ENCODE data around the gene PIEZO2.
"Not testable (repeated sequence)": the region's sequence is repeated elsewhere in the genome, so short reads cannot be mapped to it uniquely, and the experiment has no call there.

The PIEZO2 gene

GRCh38 chr18:10690035-10690329, 459.4 kb downstream of the PIEZO2 start:
- DNase-seq (ENCODE audit: low read depth in 2 of 2, low spot score in 1 of 2) = no peak

- DNase-seq (ENCODE audit: low read depth in 2 of 2, low spot score in 1 of 2) = no peak
Measured at GRCh38 chr18:10689236-10690034, 459.9 kb downstream of the PIEZO2 start.

- no peak for DNase-seq (ENCODE audit: low read depth in 2 of 2, low spot score in 1 of 2)
Measured at GRCh38 chr18:10688766-10689165, 460.6 kb downstream of the PIEZO2 start.

GRCh38 chr18:10687161-10687925, 462.0 kb downstream of the PIEZO2 start:
- no peak for DNase-seq (ENCODE audit: low read depth in 2 of 2, low spot score in 1 of 2)

- no peak for DNase-seq (ENCODE audit: low read depth in 2 of 2, low spot score in 1 of 2)
Measured at GRCh38 chr18:10686308-10686707, 463.1 kb downstream of the PIEZO2 start.

GRCh38 chr18:10685484-10685883, 463.9 kb downstream of the PIEZO2 start:
- DNase-seq (ENCODE audit: low read depth in 2 of 2, low spot score in 1 of 2) = no peak

- no peak for DNase-seq (ENCODE audit: low read depth in 2 of 2, low spot score in 1 of 2)
Measured at GRCh38 chr18:10682368-10682714, 467.0 kb downstream of the PIEZO2 start.

GRCh38 chr18:10681581-10682367, 467.6 kb downstream of the PIEZO2 start:
- DNase-seq (ENCODE audit: low read depth in 2 of 2, low spot score in 1 of 2) = no peak

GRCh38 chr18:10680271-10680596, 469.1 kb downstream of the PIEZO2 start:
- DNase-seq (ENCODE audit: low read depth in 2 of 2, low spot score in 1 of 2) = no peak

- no peak for DNase-seq (ENCODE audit: low read depth in 2 of 2, low spot score in 1 of 2)
Measured at GRCh38 chr18:10679557-10680270, 469.7 kb downstream of the PIEZO2 start.

GRCh38 chr18:10671441-10671840, 477.9 kb downstream of the PIEZO2 start:
- DNase-seq (ENCODE audit: low read depth in 2 of 2, low spot score in 1 of 2) = no peak

- no peak for DNase-seq (ENCODE audit: low read depth in 2 of 2, low spot score in 1 of 2)
Measured at GRCh38 chr18:10670856-10671255, 478.5 kb downstream of the PIEZO2 start.

GRCh38 chr18:10669441-10670100, 479.8 kb downstream of the PIEZO2 start:
- DNase-seq (ENCODE audit: low read depth in 2 of 2, low spot score in 1 of 2) = no peak

- DNase-seq (ENCODE audit: low read depth in 2 of 2, low spot score in 1 of 2) = no peak
Measured at GRCh38 chr18:10663750-10664149, 485.6 kb downstream of the PIEZO2 start.

- no peak for DNase-seq (ENCODE audit: low read depth in 2 of 2, low spot score in 1 of 2)
Measured at GRCh38 chr18:10661317-10661716, 488.1 kb downstream of the PIEZO2 start.

- no peak for DNase-seq (ENCODE audit: low read depth in 2 of 2, low spot score in 1 of 2)
Measured at GRCh38 chr18:10660179-10660884, 489.0 kb downstream of the PIEZO2 start.

GRCh38 chr18:10659594-10659993, 489.8 kb downstream of the PIEZO2 start:
- DNase-seq (ENCODE audit: low read depth in 2 of 2, low spot score in 1 of 2) = no peak

- DNase-seq (ENCODE audit: low read depth in 2 of 2, low spot score in 1 of 2) = no peak
Measured at GRCh38 chr18:10659000-10659399, 490.4 kb downstream of the PIEZO2 start.

GRCh38 chr18:10644003-10644402, 505.4 kb downstream of the PIEZO2 start:
- not testable (repeated sequence) for DNase-seq (ENCODE audit: low read depth in 2 of 2, low spot score in 1 of 2)

GRCh38 chr18:10642915-10643524, 506.3 kb downstream of the PIEZO2 start:
- not testable (repeated sequence) for DNase-seq (ENCODE audit: low read depth in 2 of 2, low spot score in 1 of 2)
